Hepatic stellate cell (primary cell): ENCODE results near the gene JDP2.

Experiments
- DNase-seq: peaks from one replicate; pipeline ENCODE4 v3.0.0; 2011; ENCODE audit warnings: low spot score

The JDP2 gene

GRCh38 chr14:75514673-75515628 lies 87.1 kb downstream of the JDP2 start:
- peak; percentile 48 for DNase-seq

GRCh38 chr14:75515629-75515996 lies 87.8 kb downstream of the JDP2 start:
- no peak for DNase-seq

GRCh38 chr14:75518625-75519024 lies 90.8 kb downstream of the JDP2 start:
- no peak for DNase-seq

- no peak for DNase-seq
Observed at GRCh38 chr14:75519394-75519793, 91.6 kb downstream of the JDP2 start.

- no peak for DNase-seq
Observed at GRCh38 chr14:75519826-75520728, 92.3 kb downstream of the JDP2 start.

GRCh38 chr14:75520852-75521251 lies 93.0 kb downstream of the JDP2 start:
- DNase-seq: no peak

- no peak for DNase-seq
Observed at GRCh38 chr14:75521415-75522199, 93.8 kb downstream of the JDP2 start.

- no peak for DNase-seq
Observed at GRCh38 chr14:75522224-75522982, 94.6 kb downstream of the JDP2 start, which contains the start of gene BATF. BATF (plus strand) TSS chr14:75522469; CDS start chr14:75522683, 214 bp downstream.

- DNase-seq: no peak
Observed at GRCh38 chr14:75522983-75523318, 95.1 kb downstream of the JDP2 start.
